GM23338 (cell line): Measurements from ENCODE around the gene NIPAL3. TPM values are rescaled to one million over a fixed set of nuclear protein-coding genes. Genes with fewer than 3 reads are reported as not detected.

Source experiments
- ATAC-seq: fragments of 200-7000 bp; cut with Tn5 transposase; 3 replicates; pipeline ENCODE4 v1.9.1; 2020
- DNase-seq: peaks from one replicate; pipeline ENCODE4 v3.0.0-alpha.2; 2015; ENCODE audit warnings: low spot score
- H2AFZ ChIP-seq: fragments of 200-600 bp; sonication (generic); 2 replicates; pipeline ENCODE4 v1.8.0; 2016; ENCODE audit warnings: antibody characterized with exemption, mild to moderate bottlenecking, moderate library complexity
- H3F3A ChIP-seq: fragments of 200-600 bp; sonication (generic); replicated peaks from 2 replicates; pipeline ENCODE4 v1.8.0; 2017; ENCODE audit warnings: antibody characterized with exemption, mixed run types, low read depth
- H3K27ac ChIP-seq: fragments of 200-600 bp; sonication (generic); 2 replicates; pipeline ENCODE4 v1.6.1; 2016; ENCODE audit warnings: low read depth
- H3K27me3 ChIP-seq: fragments of 200-600 bp; sonication (generic); 2 replicates; pipeline ENCODE4 v1.8.0; 2016; ENCODE audit warnings: mild to moderate bottlenecking, mixed run types, moderate library complexity; ENCODE audit not compliant: insufficient read depth
- H3K36me3 ChIP-seq: fragments of 200-600 bp; sonication (generic); 2 replicates; pipeline ENCODE4 v1.8.0; 2016; ENCODE audit warnings: mild to moderate bottlenecking; ENCODE audit not compliant: insufficient read depth
- H3K4me1 ChIP-seq: fragments of 200-600 bp; sonication (generic); 2 replicates; pipeline ENCODE4 v1.8.0; 2016; ENCODE audit warnings: mild to moderate bottlenecking, moderate library complexity; ENCODE audit not compliant: insufficient read depth
- H3K4me2 ChIP-seq: fragments of 200-600 bp; sonication (generic); 2 replicates; pipeline ENCODE4 v1.7.1; 2017; ENCODE audit warnings: mixed run types
- H3K4me3 ChIP-seq: fragments of 200-600 bp; sonication (generic); 2 replicates; pipeline ENCODE4 v1.6.1; 2016; ENCODE audit warnings: mixed run types
- H3K79me2 ChIP-seq: fragments of 200-600 bp; sonication (generic); replicated peaks from 2 replicates; pipeline ENCODE4 v1.8.0; 2017; ENCODE audit warnings: mild to moderate bottlenecking; ENCODE audit not compliant: insufficient read depth
- H3K9me2 ChIP-seq: fragments of 200-600 bp; sonication (generic); 2 replicates; pipeline ENCODE4 v1.8.0; 2017; ENCODE audit not compliant: insufficient read depth
- H4K20me1 ChIP-seq: fragments of 200-600 bp; sonication (generic); replicated peaks from 2 replicates; pipeline ENCODE4 v1.8.0; 2017; ENCODE audit warnings: mild to moderate bottlenecking; ENCODE audit not compliant: insufficient read depth
- H3K27ac Mint-ChIP-seq: 2 replicates; pipeline ENCODE4 v1.8.0; 2020; ENCODE audit warnings: inconsistent platforms, mild to moderate bottlenecking, moderate library complexity, mixed read lengths
- H3K27me3 Mint-ChIP-seq: 3 replicates; pipeline ENCODE4 v1.8.0; 2022; ENCODE audit warnings: low read depth, mild to moderate bottlenecking, moderate library complexity, mixed read lengths, inconsistent platforms; ENCODE audit not compliant: insufficient read depth, poor library complexity
- H3K36me3 Mint-ChIP-seq: 3 replicates; pipeline ENCODE4 v1.8.0; 2021; ENCODE audit warnings: low read depth, mild to moderate bottlenecking, inconsistent platforms, moderate library complexity, mixed read lengths
- H3K4me1 Mint-ChIP-seq: 3 replicates; pipeline ENCODE4 v1.8.0; 2020; ENCODE audit warnings: mild to moderate bottlenecking, inconsistent platforms, mixed read lengths
- H3K4me3 Mint-ChIP-seq: 3 replicates; pipeline ENCODE4 v1.8.0; 2021; ENCODE audit warnings: moderate library complexity, mild to moderate bottlenecking, inconsistent platforms, mixed read lengths
- H3K9me3 Mint-ChIP-seq: 3 replicates; pipeline ENCODE4 v1.8.0; 2020; ENCODE audit warnings: moderate library complexity, mild to moderate bottlenecking, inconsistent platforms, mixed read lengths
- ETS1 ChIP-seq: IDR thresholded peaks from 2 replicates; pipeline ENCODE4 v1.6.1; 2016; ENCODE audit warnings: antibody characterized with exemption
- POLR2AphosphoS5 ChIP-seq: IDR thresholded peaks from 2 replicates; pipeline ENCODE4 v1.6.1; 2016; ENCODE audit warnings: antibody characterized with exemption, low read depth
- polyA plus RNA-seq: library from polyadenylated mRNA; unstranded; fragments of >200 nt; fragmentation: Nextera tagmentation; extraction: Ambion mirVana; gene quantifications from 2 replicates; pipeline ENCODE4 v1.2.1, GENCODE V29; 2016
- total RNA-seq: library from RNA; depleted of rRNA; stranded (reverse); fragments of >200 nt; shearing (Covaris generic); gene quantifications from 2 replicates; pipeline ENCODE4 v1.2.3, GENCODE V29; 2014
- TF ChIP-seq, protein P1 (sequence below): fragments of 250-450 bp; sonication (Bioruptor Pico); IDR thresholded peaks from 2 replicates; pipeline ENCODE4 v1.5.0; 2020; ENCODE audit warnings: mild to moderate bottlenecking, moderate library complexity

NIPAL3 gene
- total and polyA plus RNA-seq, 2 experiments from 2014 or later = 5.5 to 9.6 TPM

- H3K4me3 Mint-ChIP-seq = no peak overlapping the region; the same call in 2 of the 3 replicates
- no peaks in the 10 kb centered on the region for H3K79me2 ChIP-seq
- no peaks in the 10 kb centered on the region for H3K36me3 ChIP-seq
- H4K20me1 ChIP-seq = no peaks in the 10 kb centered on the region
- H3F3A ChIP-seq = peaks cover 6% of the 10 kb centered on the region; the same call in 1 of the 2 replicates
- H3K9me3 Mint-ChIP-seq = no peaks in the 10 kb centered on the region
- H3K4me3 ChIP-seq = 0 out of 2 replicates have a peak overlapping the region, but pooled peaks have one; percentile 16
- no peaks in the 10 kb centered on the region for H3K27me3 ChIP-seq
- peaks cover 21% of the 10 kb centered on the region for H3K4me1 ChIP-seq
- no peaks in the 10 kb centered on the region for H3K9me2 ChIP-seq
- peaks cover 3% of the 10 kb centered on the region; the same call in 1 of the 3 replicates for H3K36me3 Mint-ChIP-seq
- H3K27ac Mint-ChIP-seq = peak overlapping the region; percentile 82
- TF ChIP-seq, protein P1, sequence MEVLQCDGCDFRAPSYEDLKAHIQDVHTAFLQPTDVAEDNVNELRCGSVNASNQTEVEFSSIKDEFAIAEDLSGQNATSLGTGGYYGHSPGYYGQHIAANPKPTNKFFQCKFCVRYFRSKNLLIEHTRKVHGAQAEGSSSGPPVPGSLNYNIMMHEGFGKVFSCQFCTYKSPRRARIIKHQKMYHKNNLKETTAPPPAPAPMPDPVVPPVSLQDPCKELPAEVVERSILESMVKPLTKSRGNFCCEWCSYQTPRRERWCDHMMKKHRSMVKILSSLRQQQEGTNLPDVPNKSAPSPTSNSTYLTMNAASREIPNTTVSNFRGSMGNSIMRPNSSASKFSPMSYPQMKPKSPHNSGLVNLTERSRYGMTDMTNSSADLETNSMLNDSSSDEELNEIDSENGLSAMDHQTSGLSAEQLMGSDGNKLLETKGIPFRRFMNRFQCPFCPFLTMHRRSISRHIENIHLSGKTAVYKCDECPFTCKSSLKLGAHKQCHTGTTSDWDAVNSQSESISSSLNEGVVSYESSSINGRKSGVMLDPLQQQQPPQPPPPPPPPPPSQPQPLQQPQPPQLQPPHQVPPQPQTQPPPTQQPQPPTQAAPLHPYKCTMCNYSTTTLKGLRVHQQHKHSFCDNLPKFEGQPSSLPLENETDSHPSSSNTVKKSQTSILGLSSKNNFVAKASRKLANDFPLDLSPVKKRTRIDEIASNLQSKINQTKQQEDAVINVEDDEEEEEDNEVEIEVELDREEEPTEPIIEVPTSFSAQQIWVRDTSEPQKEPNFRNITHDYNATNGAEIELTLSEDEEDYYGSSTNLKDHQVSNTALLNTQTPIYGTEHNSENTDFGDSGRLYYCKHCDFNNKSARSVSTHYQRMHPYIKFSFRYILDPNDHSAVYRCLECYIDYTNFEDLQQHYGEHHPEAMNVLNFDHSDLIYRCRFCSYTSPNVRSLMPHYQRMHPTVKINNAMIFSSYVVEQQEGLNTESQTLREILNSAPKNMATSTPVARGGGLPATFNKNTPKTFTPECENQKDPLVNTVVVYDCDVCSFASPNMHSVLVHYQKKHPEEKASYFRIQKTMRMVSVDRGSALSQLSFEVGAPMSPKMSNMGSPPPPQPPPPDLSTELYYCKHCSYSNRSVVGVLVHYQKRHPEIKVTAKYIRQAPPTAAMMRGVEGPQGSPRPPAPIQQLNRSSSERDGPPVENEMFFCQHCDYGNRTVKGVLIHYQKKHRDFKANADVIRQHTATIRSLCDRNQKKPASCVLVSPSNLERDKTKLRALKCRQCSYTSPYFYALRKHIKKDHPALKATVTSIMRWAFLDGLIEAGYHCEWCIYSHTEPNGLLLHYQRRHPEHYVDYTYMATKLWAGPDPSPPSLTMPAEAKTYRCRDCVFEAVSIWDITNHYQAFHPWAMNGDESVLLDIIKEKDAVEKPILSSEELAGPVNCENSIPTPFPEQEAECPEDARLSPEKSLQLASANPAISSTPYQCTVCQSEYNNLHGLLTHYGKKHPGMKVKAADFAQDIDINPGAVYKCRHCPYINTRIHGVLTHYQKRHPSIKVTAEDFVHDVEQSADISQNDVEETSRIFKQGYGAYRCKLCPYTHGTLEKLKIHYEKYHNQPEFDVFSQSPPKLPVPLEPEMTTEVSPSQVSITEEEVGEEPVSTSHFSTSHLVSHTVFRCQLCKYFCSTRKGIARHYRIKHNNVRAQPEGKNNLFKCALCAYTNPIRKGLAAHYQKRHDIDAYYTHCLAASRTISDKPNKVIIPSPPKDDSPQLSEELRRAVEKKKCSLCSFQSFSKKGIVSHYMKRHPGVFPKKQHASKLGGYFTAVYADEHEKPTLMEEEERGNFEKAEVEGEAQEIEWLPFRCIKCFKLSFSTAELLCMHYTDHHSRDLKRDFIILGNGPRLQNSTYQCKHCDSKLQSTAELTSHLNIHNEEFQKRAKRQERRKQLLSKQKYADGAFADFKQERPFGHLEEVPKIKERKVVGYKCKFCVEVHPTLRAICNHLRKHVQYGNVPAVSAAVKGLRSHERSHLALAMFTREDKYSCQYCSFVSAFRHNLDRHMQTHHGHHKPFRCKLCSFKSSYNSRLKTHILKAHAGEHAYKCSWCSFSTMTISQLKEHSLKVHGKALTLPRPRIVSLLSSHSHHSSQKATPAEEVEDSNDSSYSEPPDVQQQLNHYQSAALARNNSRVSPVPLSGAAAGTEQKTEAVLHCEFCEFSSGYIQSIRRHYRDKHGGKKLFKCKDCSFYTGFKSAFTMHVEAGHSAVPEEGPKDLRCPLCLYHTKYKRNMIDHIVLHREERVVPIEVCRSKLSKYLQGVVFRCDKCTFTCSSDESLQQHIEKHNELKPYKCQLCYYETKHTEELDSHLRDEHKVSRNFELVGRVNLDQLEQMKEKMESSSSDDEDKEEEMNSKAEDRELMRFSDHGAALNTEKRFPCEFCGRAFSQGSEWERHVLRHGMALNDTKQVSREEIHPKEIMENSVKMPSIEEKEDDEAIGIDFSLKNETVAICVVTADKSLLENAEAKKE (CRISPR knock-in tag) = no peak
- H3K4me2 ChIP-seq = peak overlapping the region; percentile 49
- H3K27me3 Mint-ChIP-seq = peaks cover 12% of the 10 kb centered on the region
- H2AFZ ChIP-seq = no peak overlapping the region
- DNase-seq (no peak), ATAC-seq (no peak)
- peaks cover 31% of the 10 kb centered on the region for H3K4me1 Mint-ChIP-seq
- peak overlapping the region; percentile 78 for H3K27ac ChIP-seq
Observed at GRCh38 chr1:24392982-24393650, 22.5 kb upstream of the NIPAL3 start.

GRCh38 chr1:24393892-24394291, 21.7 kb upstream of the NIPAL3 start:
- Histone ChIP-seq H4K20me1 (no peaks in the 10 kb centered on the region), H2AFZ (no peak overlapping the region), H3F3A (peaks cover 6% of the 10 kb centered on the region; the same call in 1 of the 2 replicates), H3K36me3 (no peaks in the 10 kb centered on the region), H3K27me3 (no peaks in the 10 kb centered on the region), H3K4me1 (peaks cover 21% of the 10 kb centered on the region), H3K27ac (peak overlapping the region; percentile 78), H3K4me3 (0 out of 2 replicates have a peak overlapping the region, but pooled peaks have one; percentile 16), H3K4me2 (peak overlapping the region; percentile 49; the same call in 1 of the 2 replicates), H3K79me2 (no peaks in the 10 kb centered on the region), H3K9me2 (no peaks in the 10 kb centered on the region)
- Mint-ChIP-seq H3K4me3 (no peak overlapping the region; the same call in 2 of the 3 replicates), H3K27me3 (peaks cover 12% of the 10 kb centered on the region), H3K27ac (peak overlapping the region; percentile 82), H3K9me3 (no peaks in the 10 kb centered on the region), H3K4me1 (peaks cover 31% of the 10 kb centered on the region), H3K36me3 (peaks cover 3% of the 10 kb centered on the region; the same call in 1 of the 3 replicates)
- ATAC-seq (no peak), DNase-seq (no peak)
- no peak for TF ChIP-seq ETS1
- TF ChIP-seq, protein P1 (CRISPR knock-in tag) = no peak
- no peak for TF ChIP-seq POLR2AphosphoS5
